Measurements from ENCODE around the gene KRTAP4-1. TPM values are rescaled to one million over a fixed set of nuclear protein-coding genes. Genes with fewer than 3 reads are reported as not detected.
"Not testable (repeated sequence)": the region's sequence is repeated elsewhere in the genome, so short reads cannot be mapped to it uniquely, and the experiment has no call there.

KRTAP4-1 gene
- total RNA-seq, 1 donor from 2014 or later: not detected

- DNase-seq (ENCODE audit: low read depth): no peak
- no peak for FAIRE-seq
- no peaks in the 10 kb centered on the region for H3K27me3 ChIP-seq (ENCODE audit: control insufficient read depth, insufficient read depth, low read length)
- TF ChIP-seq CTCF (IDR thresholded peaks at IDR 0.05; ENCODE audit: insufficient read depth, low read length, severe bottlenecking): no peak
- H3K4me3 ChIP-seq (ENCODE audit: low read depth, low read length): no peak overlapping the region
- no peaks in the 10 kb centered on the region for H3K36me3 ChIP-seq (ENCODE audit: control insufficient read depth, insufficient read depth, low read length)
These were observed 43.4 kb downstream of the KRTAP4-1 start for GRCh38 chr17:41141361-41141760.

DNA sequence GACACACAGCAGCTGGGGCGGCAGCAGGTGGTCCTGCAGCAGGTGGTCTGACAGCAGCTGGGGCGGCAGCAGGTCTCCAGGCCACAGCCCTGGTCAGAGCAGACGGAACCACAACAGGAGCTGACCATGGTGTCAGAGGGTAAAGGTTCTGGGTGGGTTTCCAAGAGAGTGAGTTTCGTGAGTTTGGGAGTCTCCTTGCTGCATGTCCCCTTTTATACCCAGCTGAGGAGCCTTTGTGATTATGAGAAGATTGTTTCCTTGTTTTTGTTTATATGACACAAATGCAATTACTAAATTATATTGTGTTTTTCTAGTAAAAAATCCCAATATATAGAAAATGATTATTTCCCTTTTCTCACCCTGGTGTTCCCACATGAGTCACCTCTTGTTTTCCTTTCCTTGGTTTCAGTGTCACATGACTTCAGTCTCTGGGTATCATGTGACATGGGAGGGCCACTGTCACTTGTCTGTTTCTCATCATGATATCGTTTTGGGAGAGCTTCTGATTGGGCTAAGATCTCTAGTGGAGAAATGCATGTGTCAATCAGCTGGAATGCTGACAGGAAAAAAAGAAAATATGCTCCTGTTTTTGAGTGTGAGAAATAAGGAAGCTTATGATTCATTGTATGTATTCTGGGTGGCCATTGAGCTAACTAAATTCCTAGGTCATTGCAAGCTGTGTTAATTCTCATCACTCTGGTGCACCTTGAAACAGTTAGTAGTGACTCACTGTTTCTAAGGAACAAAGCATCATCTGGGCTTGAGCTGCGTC is 44.2 kb downstream of the KRTAP4-1 start, which contains the start of gene KRTAP4-6:
Gene KRTAP4-6, minus strand, starts transcription at position 185 of the 772 bp plus-strand sequence. Its CDS starts 57 bp downstream, at position 128.
- Histone ChIP-seq H3K36me3 (ENCODE audit: control insufficient read depth, insufficient read depth, low read length) (no peaks in the 10 kb centered on the region), H3K4me3 (ENCODE audit: low read depth, low read length) (no peak within 1 kb of the TSS), H3K27me3 (ENCODE audit: control insufficient read depth, insufficient read depth, low read length) (no peaks in the 10 kb centered on the region)
- TF ChIP-seq CTCF (IDR thresholded peaks at IDR 0.05; ENCODE audit: insufficient read depth, low read length, severe bottlenecking): no peak
- DNase-seq (ENCODE audit: low read depth) (peak; percentile 98), FAIRE-seq (peak; percentile 88)

DNA sequence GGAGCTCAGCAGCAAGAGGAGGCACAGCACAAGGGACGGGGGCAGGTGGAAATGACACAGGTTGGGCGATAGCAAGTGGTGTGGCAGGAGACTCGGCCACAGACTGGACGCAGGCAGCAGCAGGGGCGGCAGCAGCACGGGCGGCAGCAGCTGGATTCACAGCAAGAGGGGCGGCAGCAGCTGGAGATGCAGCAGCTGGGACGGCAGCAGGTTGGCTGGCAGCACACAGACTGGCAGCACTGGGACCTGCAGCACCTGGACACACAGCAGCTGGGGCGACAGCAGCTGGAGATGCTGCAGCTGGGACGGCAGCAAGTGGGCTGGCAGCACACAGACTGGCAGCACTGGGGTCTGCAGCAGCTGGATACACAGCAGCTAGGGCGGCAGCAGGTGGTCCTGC is 44.8 kb downstream of the KRTAP4-1 start:
- not testable (repeated sequence) for DNase-seq (ENCODE audit: low read depth); H3K27me3 ChIP-seq (ENCODE audit: control insufficient read depth, insufficient read depth, low read length); H3K4me3 ChIP-seq (ENCODE audit: low read depth, low read length); H3K36me3 ChIP-seq (ENCODE audit: control insufficient read depth, insufficient read depth, low read length); FAIRE-seq

Other genes with a start within 250 kb of the KRTAP4-1 start
- 12.9 and 29.4 TPM in 2 replicates for gene KRT23, start 247.3 kb downstream of the KRTAP4-1 start, total RNA-seq
- not detected in 2 replicates for gene KRT39, start 218.0 kb downstream of the KRTAP4-1 start, total RNA-seq
- gene KRT40, start 200.6 kb downstream of the KRTAP4-1 start, total RNA-seq: 0.13 TPM in 1 of 2 replicates, not detected in the other
- not detected in 2 replicates for gene KRTAP3-3, start 190.7 kb downstream of the KRTAP4-1 start, total RNA-seq
- not detected in 2 replicates for gene KRTAP3-2, start 185.0 kb downstream of the KRTAP4-1 start, total RNA-seq
- gene KRTAP3-1, start 175.8 kb downstream of the KRTAP4-1 start, total RNA-seq: not detected in 2 replicates
- gene KRTAP1-5, start 157.7 kb downstream of the KRTAP4-1 start, total RNA-seq: not detected in 2 replicates
- not detected in 2 replicates for gene KRTAP1-4, start 154.7 kb downstream of the KRTAP4-1 start, total RNA-seq
- not detected in 2 replicates for gene KRTAP1-3, start 150.0 kb downstream of the KRTAP4-1 start, total RNA-seq
- gene KRTAP1-1, start 143.5 kb downstream of the KRTAP4-1 start, total RNA-seq: not detected in 2 replicates
- not detected in 2 replicates for gene KRTAP2-1, start 137.6 kb downstream of the KRTAP4-1 start, total RNA-seq
- not detected in 2 replicates for gene KRTAP2-2, start 129.7 kb downstream of the KRTAP4-1 start, total RNA-seq
- gene KRTAP2-3, start 124.8 kb downstream of the KRTAP4-1 start, total RNA-seq: not detected in 2 replicates
- not detected in 2 replicates for gene KRTAP2-4, start 119.0 kb downstream of the KRTAP4-1 start, total RNA-seq
- gene KRTAP4-7, start 100.8 kb downstream of the KRTAP4-1 start, total RNA-seq: not detected in 2 replicates
- gene KRTAP4-8, start 86.8 kb downstream of the KRTAP4-1 start, total RNA-seq: not detected in 2 replicates
- not detected in 2 replicates for gene KRTAP4-16, start 82.7 kb downstream of the KRTAP4-1 start, total RNA-seq
- gene KRTAP4-9, start 79.5 kb downstream of the KRTAP4-1 start, total RNA-seq: not detected in 2 replicates
- gene KRTAP4-11, start 66.5 kb downstream of the KRTAP4-1 start, total RNA-seq: not detected in 2 replicates
- gene KRTAP4-12, start 60.7 kb downstream of the KRTAP4-1 start, total RNA-seq: not detected in 2 replicates
- gene KRTAP4-6, start 44.4 kb downstream of the KRTAP4-1 start, total RNA-seq: not detected in 2 replicates
- not detected in 2 replicates for gene KRTAP4-5, start 35.1 kb downstream of the KRTAP4-1 start, total RNA-seq
- gene KRTAP4-4, start 24.2 kb downstream of the KRTAP4-1 start, total RNA-seq: not detected in 2 replicates
- gene KRTAP4-3, start 16.7 kb downstream of the KRTAP4-1 start, total RNA-seq: not detected in 2 replicates
- gene KRTAP4-2, start 6.7 kb downstream of the KRTAP4-1 start, total RNA-seq: not detected in 2 replicates
- not detected in 2 replicates for gene KRTAP9-1, start 5.0 kb upstream of the KRTAP4-1 start, total RNA-seq
- gene KRTAP9-2, start 41.7 kb upstream of the KRTAP4-1 start, total RNA-seq: not detected in 2 replicates
- not detected in 2 replicates for gene KRTAP9-3, start 47.5 kb upstream of the KRTAP4-1 start, total RNA-seq
- not detected in 2 replicates for gene KRTAP9-8, start 53.1 kb upstream of the KRTAP4-1 start, total RNA-seq
- gene KRTAP9-4, start 64.8 kb upstream of the KRTAP4-1 start, total RNA-seq: not detected in 2 replicates
- not detected in 2 replicates for gene KRTAP9-9, start 70.5 kb upstream of the KRTAP4-1 start, total RNA-seq
- not detected in 2 replicates for gene KRTAP9-6, start 80.5 kb upstream of the KRTAP4-1 start, total RNA-seq
- gene KRTAP9-7, start 90.8 kb upstream of the KRTAP4-1 start, total RNA-seq: not detected in 2 replicates
- gene KRTAP29-1, start 117.9 kb upstream of the KRTAP4-1 start, total RNA-seq: not detected in 2 replicates
- not detected in 2 replicates for gene KRTAP16-1, start 124.4 kb upstream of the KRTAP4-1 start, total RNA-seq
- not detected in 2 replicates for gene KRTAP17-1, start 130.8 kb upstream of the KRTAP4-1 start, total RNA-seq
- gene KRT33A, start 165.9 kb upstream of the KRTAP4-1 start, total RNA-seq: 0.13 TPM in 1 of 2 replicates, not detected in the other
- gene KRT33B, start 184.9 kb upstream of the KRTAP4-1 start, total RNA-seq: 0.79 and 1.7 TPM in 2 replicates
- 0.26 and 0.53 TPM in 2 replicates for gene KRT34, start 197.4 kb upstream of the KRTAP4-1 start, total RNA-seq
- 0.26 TPM in 1 of 2 replicates, not detected in the other for gene KRT31, start 212.7 kb upstream of the KRTAP4-1 start, total RNA-seq
- gene KRT37, start 239.7 kb upstream of the KRTAP4-1 start, total RNA-seq: not detected in 2 replicates

All from bronchial epithelial cell (primary cell).